HEK293 (cell line): ENCODE measurements around the gene LSMEM2.

ENCODE experiments used
- CTCF ChIP-seq: fragments of 450-650 bp; formaldehyde crosslinking; IDR thresholded peaks from 2 replicates; pipeline ENCODE4 v1.5.1; 2016; ENCODE audit warnings: missing biosample characterization, missing genetic modification characterization
- GLIS2 ChIP-seq: fragments of 450-650 bp; formaldehyde crosslinking; IDR thresholded peaks from 2 replicates; pipeline ENCODE4 v1.5.1; 2016; ENCODE audit warnings: missing biosample characterization, missing genetic modification characterization
- KLF16 ChIP-seq: fragments of 450-650 bp; formaldehyde crosslinking; IDR thresholded peaks from 2 replicates; pipeline ENCODE4 v1.5.1; 2017; ENCODE audit warnings: missing biosample characterization, missing genetic modification characterization
- OSR2 ChIP-seq: fragments of 450-650 bp; formaldehyde crosslinking; IDR thresholded peaks from 2 replicates; pipeline ENCODE4 v1.5.1; 2016; ENCODE audit warnings: missing biosample characterization, missing genetic modification characterization
- PRDM10 ChIP-seq: fragments of 450-650 bp; formaldehyde crosslinking; IDR thresholded peaks from 2 replicates; pipeline ENCODE4 v1.5.1; 2016; ENCODE audit warnings: missing biosample characterization, missing genetic modification characterization
- REPIN1 ChIP-seq: fragments of 450-650 bp; formaldehyde crosslinking; IDR thresholded peaks from 2 replicates; pipeline ENCODE4 v1.5.1; 2017; ENCODE audit warnings: missing biosample characterization, missing genetic modification characterization, low read depth
- REST ChIP-seq: fragments of 450-650 bp; formaldehyde crosslinking; IDR thresholded peaks from 2 replicates; pipeline ENCODE4 v1.5.1; 2016; ENCODE audit warnings: missing biosample characterization, missing genetic modification characterization
- SP2 ChIP-seq: fragments of 450-650 bp; formaldehyde crosslinking; IDR thresholded peaks from 2 replicates; pipeline ENCODE4 v1.5.1; 2016; ENCODE audit warnings: missing biosample characterization, missing genetic modification characterization
- SP7 ChIP-seq: fragments of 450-650 bp; formaldehyde crosslinking; IDR thresholded peaks from 2 replicates; pipeline ENCODE4 v1.5.1; 2016; ENCODE audit warnings: missing biosample characterization, missing genetic modification characterization
- TCF7L2 ChIP-seq: IDR thresholded peaks from 2 replicates; pipeline ENCODE4 v1.6.1; 2011; ENCODE audit warnings: low read depth, mild to moderate bottlenecking, inconsistent platforms, low read length, moderate library complexity, borderline replicate concordance
- ZBTB21 ChIP-seq: fragments of 450-650 bp; formaldehyde crosslinking; IDR thresholded peaks from 2 replicates; pipeline ENCODE4 v1.5.1; 2017; ENCODE audit warnings: missing biosample characterization, missing genetic modification characterization
- ZBTB49 ChIP-seq: fragments of 450-650 bp; formaldehyde crosslinking; IDR thresholded peaks from 2 replicates; pipeline ENCODE4 v1.5.1; 2016; ENCODE audit warnings: missing biosample characterization, missing genetic modification characterization, low read depth
- ZFHX2 ChIP-seq: fragments of 450-650 bp; formaldehyde crosslinking; conservative IDR thresholded peaks from 2 replicates; pipeline ENCODE4 v1.5.1; 2016; ENCODE audit warnings: missing biosample characterization, missing genetic modification characterization
- ZIC2 ChIP-seq: fragments of 450-650 bp; formaldehyde crosslinking; IDR thresholded peaks from 2 replicates; pipeline ENCODE4 v1.5.1; 2016; ENCODE audit warnings: missing biosample characterization, missing genetic modification characterization
- ZNF169 ChIP-seq: fragments of 450-650 bp; formaldehyde crosslinking; IDR thresholded peaks from 2 replicates; pipeline ENCODE4 v1.5.1; 2016; ENCODE audit warnings: missing biosample characterization, missing genetic modification characterization
- ZNF202 ChIP-seq: fragments of 450-650 bp; formaldehyde crosslinking; IDR thresholded peaks from 2 replicates; pipeline ENCODE4 v1.5.1; 2016; ENCODE audit warnings: missing biosample characterization, missing genetic modification characterization, borderline replicate concordance
- ZNF335 ChIP-seq: fragments of 450-650 bp; formaldehyde crosslinking; conservative IDR thresholded peaks from 2 replicates; pipeline ENCODE4 v1.5.1; 2016; ENCODE audit warnings: missing biosample characterization, missing genetic modification characterization
- ZNF341 ChIP-seq: fragments of 450-650 bp; formaldehyde crosslinking; IDR thresholded peaks from 2 replicates; pipeline ENCODE4; 2016; ENCODE audit warnings: low read depth, missing biosample characterization, missing genetic modification characterization
- ZNF37A ChIP-seq: fragments of 450-650 bp; IDR thresholded peaks from 2 replicates; pipeline ENCODE4 v1.5.1; 2018; ENCODE audit warnings: missing biosample characterization, missing genetic modification characterization
- ZNF473 ChIP-seq: fragments of 450-650 bp; formaldehyde crosslinking; IDR thresholded peaks from 2 replicates; pipeline ENCODE4 v1.5.1; 2017; ENCODE audit warnings: missing biosample characterization, missing genetic modification characterization
- ZNF639 ChIP-seq: fragments of 450-650 bp; formaldehyde crosslinking; IDR thresholded peaks from 2 replicates; pipeline ENCODE4 v1.5.1; 2016; ENCODE audit warnings: missing biosample characterization, missing genetic modification characterization
- ZNF664 ChIP-seq: fragments of 450-650 bp; formaldehyde crosslinking; IDR thresholded peaks from 2 replicates; pipeline ENCODE4 v1.5.1; 2016; ENCODE audit warnings: missing biosample characterization, missing genetic modification characterization
- ZNF704 ChIP-seq: fragments of 450-650 bp; formaldehyde crosslinking; IDR thresholded peaks from 2 replicates; pipeline ENCODE4 v1.5.1; 2016; ENCODE audit warnings: missing biosample characterization, missing genetic modification characterization
- ZNF76 ChIP-seq: fragments of 450-650 bp; formaldehyde crosslinking; IDR thresholded peaks from 2 replicates; pipeline ENCODE4; 2016; ENCODE audit warnings: low read depth, missing biosample characterization, missing genetic modification characterization, borderline replicate concordance
- ZNF776 ChIP-seq: fragments of 450-650 bp; formaldehyde crosslinking; IDR thresholded peaks from 2 replicates; pipeline ENCODE4 v1.5.0; 2017; ENCODE audit warnings: missing biosample characterization, missing genetic modification characterization, borderline replicate concordance
- ZNF837 ChIP-seq: fragments of 450-650 bp; formaldehyde crosslinking; IDR thresholded peaks from 2 replicates; pipeline ENCODE4 v1.5.1; 2016; ENCODE audit warnings: missing biosample characterization, missing genetic modification characterization

LSMEM2 gene

GRCh38 chr3:50321336-50322114 lies 42.6 kb downstream of the LSMEM2 start (continued):
- TF ChIP-seq CTCF (peak; percentile 65), KLF16 (tag by site-specific recombination) (peak; percentile 66; the same call in 1 of the 2 replicates), GLIS2 (tag by site-specific recombination) (peak; percentile 67), ZNF341 (tag by site-specific recombination) (no peak), ZNF639 (tag by site-specific recombination) (peak; percentile 68; the same call in 1 of the 2 replicates), ZNF704 (tag by site-specific recombination) (no peak), ZNF335 (tag by site-specific recombination) (peak; percentile 28), ZBTB49 (no peak), ZNF776 (tag by site-specific recombination) (no peak), SP2 (tag by site-specific recombination) (peak; percentile 57), ZNF76 (tag by site-specific recombination) (peak; percentile 83; the same call in 1 of the 2 replicates), REST (tag by site-specific recombination) (no peak), ZNF473 (tag by site-specific recombination) (no peak), ZFHX2 (tag by site-specific recombination) (peak; percentile 87), ZIC2 (tag by site-specific recombination) (no peak), ZNF37A (tag by site-specific recombination) (no peak), TCF7L2 (no peak), SP7 (peak; percentile 65), ZNF837 (no peak), OSR2 (tag by site-specific recombination) (no peak), ZNF169 (tag by site-specific recombination) (no peak), ZBTB21 (no peak), REPIN1 (tag by site-specific recombination) (no peak), ZNF202 (tag by site-specific recombination) (no peak), PRDM10 (peak; percentile 100), ZNF664 (tag by site-specific recombination) (no peak)
